Erythroblast (primary cell): ENCODE data around the gene FAM151B.

Experiments
- GATA1 ChIP-seq: IDR thresholded peaks from 2 replicates; pipeline ENCODE4 v1.6.1; 2011; ENCODE audit warnings: low read depth, mild to moderate bottlenecking, control low read depth, low read length, moderate library complexity
- POLR2A ChIP-seq: IDR thresholded peaks from 2 replicates; pipeline ENCODE4 v1.6.1; 2011; ENCODE audit warnings: mild to moderate bottlenecking, low read length

DNA sequence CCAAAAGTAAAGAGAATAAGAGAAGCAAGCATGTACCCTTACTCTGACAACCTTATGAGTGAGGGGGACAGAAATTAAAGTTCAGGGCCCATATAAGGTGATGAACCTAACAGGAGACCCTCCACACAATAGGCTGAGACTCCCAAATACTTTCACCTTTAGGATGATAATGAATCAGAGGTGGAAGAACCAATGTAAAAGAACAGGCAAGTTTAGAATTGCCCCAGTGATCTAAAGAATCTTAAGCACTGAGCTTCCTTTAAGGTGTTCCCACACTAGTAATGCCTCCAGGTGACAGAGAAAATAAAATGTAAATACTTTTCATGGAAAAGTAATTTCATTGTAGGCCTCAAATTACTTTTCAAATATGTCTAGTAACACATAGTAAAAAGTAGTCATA is 8.2 kb upstream of the FAM151B start:
- TF ChIP-seq POLR2A: no peak
- TF ChIP-seq GATA1: no peak
